ENCODE measurements around the gene LRRC4C.

DNA sequence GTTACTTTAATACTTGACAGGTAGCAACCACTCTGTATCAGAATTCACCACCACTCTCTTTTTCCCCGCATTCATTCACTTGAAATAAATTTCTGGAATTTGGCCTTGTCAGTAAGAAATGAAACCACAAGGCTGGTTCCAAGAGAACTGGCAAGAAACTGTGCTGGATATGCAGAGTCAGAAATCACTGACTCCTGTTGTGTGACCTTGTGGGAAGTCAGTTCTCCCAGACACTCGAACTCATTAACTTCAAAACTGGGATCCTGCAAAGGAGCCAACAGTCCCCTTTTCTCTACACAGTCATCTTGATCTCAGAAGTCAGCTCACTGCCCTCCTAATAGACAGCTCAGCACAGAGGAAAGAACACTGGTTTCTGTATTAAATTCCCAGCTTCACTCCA, 142.7 kb downstream of the LRRC4C start:
- TF ChIP-seq POLR2AphosphoS5 (IDR thresholded peaks at IDR 0.05), result no peak
- no peak for TF ChIP-seq EP300 (IDR thresholded peaks at IDR 0.05)
- TF ChIP-seq, protein P1, sequence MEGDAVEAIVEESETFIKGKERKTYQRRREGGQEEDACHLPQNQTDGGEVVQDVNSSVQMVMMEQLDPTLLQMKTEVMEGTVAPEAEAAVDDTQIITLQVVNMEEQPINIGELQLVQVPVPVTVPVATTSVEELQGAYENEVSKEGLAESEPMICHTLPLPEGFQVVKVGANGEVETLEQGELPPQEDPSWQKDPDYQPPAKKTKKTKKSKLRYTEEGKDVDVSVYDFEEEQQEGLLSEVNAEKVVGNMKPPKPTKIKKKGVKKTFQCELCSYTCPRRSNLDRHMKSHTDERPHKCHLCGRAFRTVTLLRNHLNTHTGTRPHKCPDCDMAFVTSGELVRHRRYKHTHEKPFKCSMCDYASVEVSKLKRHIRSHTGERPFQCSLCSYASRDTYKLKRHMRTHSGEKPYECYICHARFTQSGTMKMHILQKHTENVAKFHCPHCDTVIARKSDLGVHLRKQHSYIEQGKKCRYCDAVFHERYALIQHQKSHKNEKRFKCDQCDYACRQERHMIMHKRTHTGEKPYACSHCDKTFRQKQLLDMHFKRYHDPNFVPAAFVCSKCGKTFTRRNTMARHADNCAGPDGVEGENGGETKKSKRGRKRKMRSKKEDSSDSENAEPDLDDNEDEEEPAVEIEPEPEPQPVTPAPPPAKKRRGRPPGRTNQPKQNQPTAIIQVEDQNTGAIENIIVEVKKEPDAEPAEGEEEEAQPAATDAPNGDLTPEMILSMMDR (IDR thresholded peaks at IDR 0.05), result no peak
